22Rv1 (cell line): ENCODE measurements around the gene CIB4.

ENCODE experiments used
- H3K27ac ChIP-seq: fragments of 450-650 bp; 2 replicates; pipeline ENCODE4 v1.5.1; 2017
- ZFX ChIP-seq: fragments of 450-650 bp; IDR thresholded peaks from 2 replicates; pipeline ENCODE4 v1.6.1; 2017; ENCODE audit warnings: antibody characterized with exemption, borderline replicate concordance
- TF ChIP-seq, protein P1 (sequence below): fragments of 450-650 bp; IDR thresholded peaks from 2 replicates; pipeline ENCODE4 v1.5.1; 2017; ENCODE audit warnings: mild to moderate bottlenecking

CIB4 gene

DNA sequence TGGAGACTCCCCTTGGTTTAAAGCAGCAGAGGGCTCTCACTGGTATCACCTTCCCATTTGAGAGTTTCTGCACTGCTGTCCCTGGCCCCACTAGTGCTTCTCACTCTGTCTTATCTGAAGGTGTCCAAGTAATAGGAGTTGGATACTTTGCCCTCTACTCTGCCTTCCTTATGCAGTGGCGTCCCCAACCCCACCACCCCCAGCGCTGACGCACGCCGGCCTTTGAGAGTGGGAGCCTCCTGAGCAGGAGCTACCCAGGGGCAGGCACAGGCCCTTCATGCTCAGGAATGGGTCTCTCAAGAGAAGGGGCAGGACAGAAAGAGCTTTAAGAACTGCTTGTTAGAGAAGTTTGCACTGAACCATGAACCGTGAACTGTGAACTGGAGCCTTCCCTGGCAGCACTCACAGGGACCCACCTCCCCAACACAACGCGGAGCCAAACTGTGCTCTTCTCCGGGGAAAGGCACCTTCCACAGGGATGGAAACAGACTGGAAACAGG lies 3.3 kb downstream of the CIB4 start:
- no peak overlapping the region for H3K27ac ChIP-seq
- TF ChIP-seq, protein P1, sequence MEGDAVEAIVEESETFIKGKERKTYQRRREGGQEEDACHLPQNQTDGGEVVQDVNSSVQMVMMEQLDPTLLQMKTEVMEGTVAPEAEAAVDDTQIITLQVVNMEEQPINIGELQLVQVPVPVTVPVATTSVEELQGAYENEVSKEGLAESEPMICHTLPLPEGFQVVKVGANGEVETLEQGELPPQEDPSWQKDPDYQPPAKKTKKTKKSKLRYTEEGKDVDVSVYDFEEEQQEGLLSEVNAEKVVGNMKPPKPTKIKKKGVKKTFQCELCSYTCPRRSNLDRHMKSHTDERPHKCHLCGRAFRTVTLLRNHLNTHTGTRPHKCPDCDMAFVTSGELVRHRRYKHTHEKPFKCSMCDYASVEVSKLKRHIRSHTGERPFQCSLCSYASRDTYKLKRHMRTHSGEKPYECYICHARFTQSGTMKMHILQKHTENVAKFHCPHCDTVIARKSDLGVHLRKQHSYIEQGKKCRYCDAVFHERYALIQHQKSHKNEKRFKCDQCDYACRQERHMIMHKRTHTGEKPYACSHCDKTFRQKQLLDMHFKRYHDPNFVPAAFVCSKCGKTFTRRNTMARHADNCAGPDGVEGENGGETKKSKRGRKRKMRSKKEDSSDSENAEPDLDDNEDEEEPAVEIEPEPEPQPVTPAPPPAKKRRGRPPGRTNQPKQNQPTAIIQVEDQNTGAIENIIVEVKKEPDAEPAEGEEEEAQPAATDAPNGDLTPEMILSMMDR: no peak
- TF ChIP-seq ZFX: no peak

DNA sequence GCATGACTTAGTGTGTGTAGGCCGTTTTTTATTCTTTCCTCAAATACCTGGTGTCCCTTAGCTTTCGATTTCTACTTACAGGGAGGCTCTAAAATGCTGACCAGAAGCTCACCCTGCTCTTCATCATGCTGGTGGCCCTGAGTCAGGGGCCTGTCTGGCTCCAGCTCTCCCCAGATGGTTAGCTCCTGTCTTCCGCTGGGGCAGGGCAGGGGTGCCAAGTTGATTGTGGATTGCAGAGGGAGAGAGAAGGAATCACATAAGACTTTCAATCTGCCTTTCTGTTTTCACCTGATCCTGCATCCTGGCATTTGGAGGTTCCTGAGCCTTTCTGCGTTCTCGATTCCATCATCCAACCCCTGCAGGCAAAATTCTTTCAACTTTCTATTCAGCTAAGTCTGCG lies 4.2 kb downstream of the CIB4 start:
- TF ChIP-seq, protein P1: no peak
- no peak for TF ChIP-seq ZFX
- no peak overlapping the region for H3K27ac ChIP-seq

DNA sequence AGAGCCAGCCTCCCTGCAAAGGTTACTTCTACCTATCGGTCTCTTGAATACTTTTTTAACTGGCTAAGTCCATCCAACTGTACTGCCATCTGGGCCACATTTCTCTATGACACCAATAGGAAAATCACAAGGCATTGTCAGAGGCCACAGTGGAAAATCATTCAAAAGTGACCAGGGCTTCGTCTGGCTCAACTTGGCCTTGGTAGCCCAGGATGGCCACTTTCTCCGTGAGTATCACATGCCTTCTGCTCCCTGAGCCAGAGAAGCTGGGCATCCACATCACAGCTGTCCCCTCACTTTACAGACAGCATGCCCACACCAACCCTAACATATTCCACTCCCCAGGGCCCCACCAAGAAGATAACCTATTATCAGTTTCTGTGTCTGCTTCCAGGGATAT lies 5.8 kb downstream of the CIB4 start:
- TF ChIP-seq, protein P1: no peak
- no peak for TF ChIP-seq ZFX
- H3K27ac ChIP-seq: no peak overlapping the region

GRCh38 chr2:26634636-26635230 lies 6.4 kb downstream of the CIB4 start:
- H3K27ac ChIP-seq: no peak overlapping the region

GRCh38 chr2:26633993-26634595 lies 7.1 kb downstream of the CIB4 start:
- no peak for TF ChIP-seq ZFX
- TF ChIP-seq, protein P1: no peak

More at GRCh38 chr2:26634636-26635230, 6.4 kb downstream of the CIB4 start:
- TF ChIP-seq, protein P1: no peak
- TF ChIP-seq ZFX: no peak

DNA sequence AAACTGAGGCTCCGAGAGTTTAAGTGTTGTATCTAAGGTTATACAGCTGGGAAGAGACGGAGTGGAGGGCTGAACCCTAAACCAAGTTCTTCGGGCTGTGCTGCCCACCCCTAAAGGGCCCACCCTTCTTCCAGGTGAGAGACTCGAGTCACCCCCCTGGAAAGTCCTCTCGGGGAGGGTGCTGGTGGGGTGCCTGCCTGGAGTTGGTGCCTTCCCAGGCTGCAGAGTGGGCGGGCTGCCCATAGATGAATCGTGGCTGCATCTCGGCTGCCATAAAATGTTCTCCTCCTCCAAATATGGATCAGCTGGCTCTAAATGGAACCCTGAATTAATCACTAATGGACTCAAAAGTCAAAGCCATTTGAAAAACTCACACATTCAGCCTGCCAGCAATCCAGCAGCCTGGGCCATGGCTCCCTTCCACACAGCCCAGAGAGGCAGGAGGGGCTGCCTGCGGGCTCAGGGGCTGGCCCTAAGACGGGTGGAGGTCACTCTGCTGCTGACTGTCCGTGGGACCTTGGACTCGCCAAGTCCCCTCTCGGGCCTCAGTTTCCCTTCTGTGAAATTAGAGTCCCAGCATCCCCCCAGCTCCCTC lies 7.7 kb downstream of the CIB4 start:
- TF ChIP-seq, protein P1: no peak
- no peak for TF ChIP-seq ZFX
- H3K27ac ChIP-seq: no peak overlapping the region

More at GRCh38 chr2:26633993-26634595, 7.1 kb downstream of the CIB4 start:
- H3K27ac ChIP-seq: no peak overlapping the region

GRCh38 chr2:26632624-26633185 lies 8.5 kb downstream of the CIB4 start:
- H3K27ac ChIP-seq: no peak overlapping the region
- TF ChIP-seq, protein P1: no peak
- TF ChIP-seq ZFX: no peak
